ENCODE data around the gene ARHGEF38. TPM values are rescaled to one million over a fixed set of nuclear protein-coding genes. Genes with fewer than 3 reads are reported as not detected.

Gene ARHGEF38
- total RNA-seq, 1 donor from 2014 or later = 0.69 TPM

GRCh38 chr4:105541420-105541819, 11.0 kb upstream of the ARHGEF38 start:
- H3K36me3 Mint-ChIP-seq = no peaks in the 10 kb centered on the region
- TF ChIP-seq, protein P1, sequence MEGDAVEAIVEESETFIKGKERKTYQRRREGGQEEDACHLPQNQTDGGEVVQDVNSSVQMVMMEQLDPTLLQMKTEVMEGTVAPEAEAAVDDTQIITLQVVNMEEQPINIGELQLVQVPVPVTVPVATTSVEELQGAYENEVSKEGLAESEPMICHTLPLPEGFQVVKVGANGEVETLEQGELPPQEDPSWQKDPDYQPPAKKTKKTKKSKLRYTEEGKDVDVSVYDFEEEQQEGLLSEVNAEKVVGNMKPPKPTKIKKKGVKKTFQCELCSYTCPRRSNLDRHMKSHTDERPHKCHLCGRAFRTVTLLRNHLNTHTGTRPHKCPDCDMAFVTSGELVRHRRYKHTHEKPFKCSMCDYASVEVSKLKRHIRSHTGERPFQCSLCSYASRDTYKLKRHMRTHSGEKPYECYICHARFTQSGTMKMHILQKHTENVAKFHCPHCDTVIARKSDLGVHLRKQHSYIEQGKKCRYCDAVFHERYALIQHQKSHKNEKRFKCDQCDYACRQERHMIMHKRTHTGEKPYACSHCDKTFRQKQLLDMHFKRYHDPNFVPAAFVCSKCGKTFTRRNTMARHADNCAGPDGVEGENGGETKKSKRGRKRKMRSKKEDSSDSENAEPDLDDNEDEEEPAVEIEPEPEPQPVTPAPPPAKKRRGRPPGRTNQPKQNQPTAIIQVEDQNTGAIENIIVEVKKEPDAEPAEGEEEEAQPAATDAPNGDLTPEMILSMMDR (IDR thresholded peaks at IDR 0.05; ENCODE audit: unreplicated experiment) = no peak
- H3K4me1 Mint-ChIP-seq = peaks cover 33% of the 10 kb centered on the region
- H3K27ac Mint-ChIP-seq = no peak overlapping the region
- no peak overlapping the region for H3K4me3 Mint-ChIP-seq
- H3K27me3 Mint-ChIP-seq (ENCODE audit: low read depth) = peaks cover 8% of the 10 kb centered on the region
- peaks cover 3% of the 10 kb centered on the region for H3K9me3 Mint-ChIP-seq
- no peak for DNase-seq (ENCODE audit: low spot score in 2 of 2, unreplicated experiment in 2 of 2)

DNA sequence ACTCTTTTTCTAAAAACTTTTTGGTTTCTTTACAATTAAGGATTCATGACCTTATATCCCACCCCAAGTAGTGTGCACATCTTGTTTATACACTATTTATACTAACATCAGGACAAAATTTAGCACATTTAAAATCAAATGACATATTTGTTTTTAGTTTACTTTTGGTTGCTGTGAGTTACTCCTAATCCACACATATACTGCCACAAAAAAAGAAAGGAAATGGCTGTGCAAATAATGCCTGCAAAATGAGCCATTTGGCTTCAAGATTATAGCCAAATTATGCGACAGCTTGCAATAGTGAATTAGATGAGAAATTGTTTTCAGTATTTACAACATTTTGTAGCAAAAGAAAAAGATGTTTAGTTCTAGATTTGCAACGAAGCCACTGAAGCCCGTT, 10.4 kb upstream of the ARHGEF38 start:
- TF ChIP-seq, protein P1 (IDR thresholded peaks at IDR 0.05; ENCODE audit: unreplicated experiment) = no peak
- H3K36me3 Mint-ChIP-seq = no peaks in the 10 kb centered on the region
- peaks cover 33% of the 10 kb centered on the region for H3K4me1 Mint-ChIP-seq
- peaks cover 3% of the 10 kb centered on the region for H3K9me3 Mint-ChIP-seq
- H3K27me3 Mint-ChIP-seq (ENCODE audit: low read depth) = peaks cover 4% of the 10 kb centered on the region
- no peak overlapping the region for H3K27ac Mint-ChIP-seq
- no peak overlapping the region for H3K4me3 Mint-ChIP-seq
- DNase-seq (ENCODE audit: low spot score in 2 of 2, unreplicated experiment in 2 of 2) = no peak

- peaks cover 4% of the 10 kb centered on the region for H3K27me3 Mint-ChIP-seq (ENCODE audit: low read depth)
- no peak overlapping the region for H3K4me3 Mint-ChIP-seq
- no peaks in the 10 kb centered on the region for H3K9me3 Mint-ChIP-seq
- H3K27ac Mint-ChIP-seq = no peak overlapping the region
- TF ChIP-seq, protein P1 (IDR thresholded peaks at IDR 0.05; ENCODE audit: unreplicated experiment) = no peak
- no peaks in the 10 kb centered on the region for H3K36me3 Mint-ChIP-seq
- H3K4me1 Mint-ChIP-seq = peaks cover 41% of the 10 kb centered on the region
- no peak for DNase-seq (ENCODE audit: low spot score in 2 of 2, unreplicated experiment in 2 of 2)
Observed at GRCh38 chr4:105543346-105543745, 9.1 kb upstream of the ARHGEF38 start.

DNA sequence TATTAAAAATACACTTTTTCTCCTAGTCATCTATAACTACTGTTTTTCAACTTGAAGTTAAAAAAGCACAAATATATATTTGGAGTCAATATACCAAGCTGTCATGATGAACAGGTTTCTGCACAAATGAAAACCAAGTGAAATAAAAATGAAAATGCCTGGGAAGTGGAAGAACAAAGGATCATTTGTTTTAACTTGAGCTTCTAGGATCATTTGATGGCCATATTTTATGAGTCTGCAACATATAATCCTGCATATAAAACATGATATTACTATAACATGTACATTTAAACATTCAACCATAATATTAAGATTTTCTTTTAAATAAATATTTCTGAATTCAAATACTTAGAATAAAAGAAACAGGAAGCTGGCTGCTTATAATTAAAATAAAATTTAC, 8.5 kb upstream of the ARHGEF38 start:
- Mint-ChIP-seq H3K27ac (no peak overlapping the region), H3K4me3 (no peak overlapping the region), H3K4me1 (peaks cover 44% of the 10 kb centered on the region), H3K36me3 (no peaks in the 10 kb centered on the region), H3K27me3 (ENCODE audit: low read depth) (peaks cover 2% of the 10 kb centered on the region), H3K9me3 (no peaks in the 10 kb centered on the region)
- TF ChIP-seq, protein P1 (IDR thresholded peaks at IDR 0.05; ENCODE audit: unreplicated experiment) = no peak
- no peak for DNase-seq (ENCODE audit: low spot score in 2 of 2, unreplicated experiment in 2 of 2)

GRCh38 chr4:105544520-105545286, 7.7 kb upstream of the ARHGEF38 start:
- TF ChIP-seq, protein P1 (IDR thresholded peaks at IDR 0.05; ENCODE audit: unreplicated experiment) = no peak
- Mint-ChIP-seq H3K4me1 (peaks cover 44% of the 10 kb centered on the region), H3K9me3 (no peaks in the 10 kb centered on the region), H3K27me3 (ENCODE audit: low read depth) (peaks cover 2% of the 10 kb centered on the region), H3K27ac (peak overlapping the region; percentile 91), H3K4me3 (no peak overlapping the region), H3K36me3 (no peaks in the 10 kb centered on the region)
- no peak for DNase-seq (ENCODE audit: low spot score in 2 of 2, unreplicated experiment in 2 of 2)
